GM12878 (cell line): ENCODE data around the gene MTCL3.

Experiments used
- BACH1 ChIP-seq: fragments of 450-650 bp; IDR thresholded peaks from 2 replicates; pipeline ENCODE4 v1.6.1; 2017; ENCODE audit warnings: mild to moderate bottlenecking, borderline replicate concordance
- NFIC ChIP-seq: IDR thresholded peaks from 2 replicates; pipeline ENCODE4 v1.6.1; 2012; ENCODE audit warnings: low read depth, mild to moderate bottlenecking, inconsistent platforms, low read length, moderate library complexity
- NFYB ChIP-seq: IDR thresholded peaks from 2 replicates; pipeline ENCODE4 v1.6.1; 2011; ENCODE audit warnings: low read depth, mild to moderate bottlenecking, low read length, improper control_type of control experiment, moderate library complexity; ENCODE audit not compliant: insufficient read depth
- NR2C2 ChIP-seq: IDR thresholded peaks from 2 replicates; pipeline ENCODE4 v1.6.1; 2011; ENCODE audit warnings: borderline replicate concordance, low read depth; ENCODE audit not compliant: control insufficient read depth, insufficient read length
- SUZ12 ChIP-seq: fragments of 200-600 bp; sonication (generic); IDR thresholded peaks from one replicate; pipeline ENCODE4 v1.6.1; 2018; ENCODE audit warnings: antibody characterized with exemption, mild to moderate bottlenecking; ENCODE audit not compliant: unreplicated experiment
- TF ChIP-seq, protein P1 (sequence below): fragments of 450-650 bp; formaldehyde crosslinking; IDR thresholded peaks from 2 replicates; pipeline ENCODE4 v1.4.0; 2020; ENCODE audit warnings: mild to moderate bottlenecking, moderate library complexity
- TF ChIP-seq, protein P2 (sequence below): fragments of 450-650 bp; IDR thresholded peaks from 2 replicates; pipeline ENCODE4 v1.6.1; 2017; ENCODE audit warnings: antibody characterized with exemption, mild to moderate bottlenecking, moderate library complexity

Gene MTCL3

DNA sequence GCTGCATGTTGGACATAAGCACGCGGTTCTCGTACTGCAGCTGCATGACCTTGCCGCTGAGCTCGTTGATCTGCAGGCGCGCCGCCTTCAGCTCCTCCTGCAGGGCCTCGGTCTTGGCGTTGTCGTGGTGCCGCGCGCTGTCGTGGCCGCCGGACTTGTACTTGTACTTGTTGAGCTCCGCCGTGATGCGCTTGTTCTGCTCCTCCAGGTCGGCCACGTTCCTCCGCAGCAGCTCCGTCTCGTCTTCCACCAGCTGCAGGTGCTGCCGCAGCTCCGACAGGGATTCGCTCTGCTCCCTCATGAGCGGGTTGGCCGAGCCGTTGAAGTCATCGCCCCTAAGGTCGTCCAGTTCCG is 43.3 kb downstream of the MTCL3 start (continued):
- TF ChIP-seq, protein P1, sequence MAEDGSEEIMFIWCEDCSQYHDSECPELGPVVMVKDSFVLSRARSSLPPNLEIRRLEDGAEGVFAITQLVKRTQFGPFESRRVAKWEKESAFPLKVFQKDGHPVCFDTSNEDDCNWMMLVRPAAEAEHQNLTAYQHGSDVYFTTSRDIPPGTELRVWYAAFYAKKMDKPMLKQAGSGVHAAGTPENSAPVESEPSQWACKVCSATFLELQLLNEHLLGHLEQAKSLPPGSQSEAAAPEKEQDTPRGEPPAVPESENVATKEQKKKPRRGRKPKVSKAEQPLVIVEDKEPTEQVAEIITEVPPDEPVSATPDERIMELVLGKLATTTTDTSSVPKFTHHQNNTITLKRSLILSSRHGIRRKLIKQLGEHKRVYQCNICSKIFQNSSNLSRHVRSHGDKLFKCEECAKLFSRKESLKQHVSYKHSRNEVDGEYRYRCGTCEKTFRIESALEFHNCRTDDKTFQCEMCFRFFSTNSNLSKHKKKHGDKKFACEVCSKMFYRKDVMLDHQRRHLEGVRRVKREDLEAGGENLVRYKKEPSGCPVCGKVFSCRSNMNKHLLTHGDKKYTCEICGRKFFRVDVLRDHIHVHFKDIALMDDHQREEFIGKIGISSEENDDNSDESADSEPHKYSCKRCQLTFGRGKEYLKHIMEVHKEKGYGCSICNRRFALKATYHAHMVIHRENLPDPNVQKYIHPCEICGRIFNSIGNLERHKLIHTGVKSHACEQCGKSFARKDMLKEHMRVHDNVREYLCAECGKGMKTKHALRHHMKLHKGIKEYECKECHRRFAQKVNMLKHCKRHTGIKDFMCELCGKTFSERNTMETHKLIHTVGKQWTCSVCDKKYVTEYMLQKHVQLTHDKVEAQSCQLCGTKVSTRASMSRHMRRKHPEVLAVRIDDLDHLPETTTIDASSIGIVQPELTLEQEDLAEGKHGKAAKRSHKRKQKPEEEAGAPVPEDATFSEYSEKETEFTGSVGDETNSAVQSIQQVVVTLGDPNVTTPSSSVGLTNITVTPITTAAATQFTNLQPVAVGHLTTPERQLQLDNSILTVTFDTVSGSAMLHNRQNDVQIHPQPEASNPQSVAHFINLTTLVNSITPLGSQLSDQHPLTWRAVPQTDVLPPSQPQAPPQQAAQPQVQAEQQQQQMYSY: no peak
- no peak for TF ChIP-seq NFIC
- TF ChIP-seq, protein P2, sequence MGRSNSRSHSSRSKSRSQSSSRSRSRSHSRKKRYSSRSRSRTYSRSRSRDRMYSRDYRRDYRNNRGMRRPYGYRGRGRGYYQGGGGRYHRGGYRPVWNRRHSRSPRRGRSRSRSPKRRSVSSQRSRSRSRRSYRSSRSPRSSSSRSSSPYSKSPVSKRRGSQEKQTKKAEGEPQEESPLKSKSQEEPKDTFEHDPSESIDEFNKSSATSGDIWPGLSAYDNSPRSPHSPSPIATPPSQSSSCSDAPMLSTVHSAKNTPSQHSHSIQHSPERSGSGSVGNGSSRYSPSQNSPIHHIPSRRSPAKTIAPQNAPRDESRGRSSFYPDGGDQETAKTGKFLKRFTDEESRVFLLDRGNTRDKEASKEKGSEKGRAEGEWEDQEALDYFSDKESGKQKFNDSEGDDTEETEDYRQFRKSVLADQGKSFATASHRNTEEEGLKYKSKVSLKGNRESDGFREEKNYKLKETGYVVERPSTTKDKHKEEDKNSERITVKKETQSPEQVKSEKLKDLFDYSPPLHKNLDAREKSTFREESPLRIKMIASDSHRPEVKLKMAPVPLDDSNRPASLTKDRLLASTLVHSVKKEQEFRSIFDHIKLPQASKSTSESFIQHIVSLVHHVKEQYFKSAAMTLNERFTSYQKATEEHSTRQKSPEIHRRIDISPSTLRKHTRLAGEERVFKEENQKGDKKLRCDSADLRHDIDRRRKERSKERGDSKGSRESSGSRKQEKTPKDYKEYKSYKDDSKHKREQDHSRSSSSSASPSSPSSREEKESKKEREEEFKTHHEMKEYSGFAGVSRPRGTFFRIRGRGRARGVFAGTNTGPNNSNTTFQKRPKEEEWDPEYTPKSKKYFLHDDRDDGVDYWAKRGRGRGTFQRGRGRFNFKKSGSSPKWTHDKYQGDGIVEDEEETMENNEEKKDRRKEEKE: no peak
- TF ChIP-seq NR2C2: no peak
- TF ChIP-seq SUZ12: no peak
- no peak for TF ChIP-seq BACH1
- TF ChIP-seq NFYB: no peak
